Left lung (tissue), 14 donors: ENCODE data around the gene TRABD2A. TPM values are rescaled to one million over a fixed set of nuclear protein-coding genes. Genes with fewer than 3 reads are reported as not detected.

Experiments
- ATAC-seq: fragments of 200-7000 bp; cut with Tn5 transposase; one replicate; pipeline ENCODE4 v1.9.1; 2020; ENCODE audit warnings: moderate library complexity
- DNase-seq, 4 donors: peaks; one replicate each; pipeline ENCODE4 v3.0.0-alpha.2; 2013 to 2020
- H3K27ac ChIP-seq, 2 donors: fragments of 200-600 bp; sonication (generic) in 1 of 2; one replicate each; pipeline versions ENCODE4 v1.5.0 to v1.8.0; 2020 to 2021
- H3K27me3 ChIP-seq, 2 donors: fragments of 200-600 bp; sonication (generic) in 1 of 2; one replicate each; pipeline versions ENCODE4 v1.5.0 to v1.8.0; 2020 to 2021
- H3K36me3 ChIP-seq, 2 donors: fragments of 200-600 bp; sonication (generic) in 1 of 2; one replicate each; pipeline versions ENCODE4 v1.5.0 to v1.8.0; 2020 to 2021
- H3K4me1 ChIP-seq, 2 donors: fragments of 200-600 bp; one replicate each; pipeline ENCODE4 v1.8.0; 2021
- H3K4me3 ChIP-seq, 2 donors: fragments of 200-600 bp; sonication (generic) in 1 of 2; one replicate each; pipeline versions ENCODE4 v1.5.0 to v1.8.0; 2020 to 2021; ENCODE audit warnings: mild to moderate bottlenecking in 1 of 2
- H3K9me3 ChIP-seq, 2 donors: fragments of 200-600 bp; sonication (generic) in 1 of 2; one replicate each; pipeline versions ENCODE4 v1.5.0 to v1.8.0; 2020 to 2021
- CTCF ChIP-seq, 2 donors: fragments of 200-600 bp; sonication (generic) in 1 of 2; IDR thresholded peaks; one replicate each; pipeline versions ENCODE4 v1.5.0 to v1.8.0; 2021; ENCODE audit warnings: antibody characterized with exemption in 2 of 2
- intact Hi-C, 2 donors: fragments of 100-400 bp; cut with DNase I; formaldehyde crosslinking; loops; one replicate each; pipeline versions ENCODE4 v1.11.2 to v1.14.2; 2022
- long read RNA-seq, 12 donors: library from polyadenylated mRNA in 2 of 12; unstranded in 2 of 12; transcript quantifications; one replicate each; pipeline ENCODE4 v2.0.0 and lab custom pipeline, GENCODE V29; 2019 to 2026
- polyA plus RNA-seq, 6 donors: library from polyadenylated mRNA; unstranded; fragments of 120-200 nt; gene quantifications; one replicate each; pipeline ENCODE4 v1.2.1, GENCODE V29; 2013; ENCODE audit not compliant: insufficient read length in 6 of 6
- total RNA-seq, 2 donors: library from RNA; stranded (reverse); fragmentation: NEBNext Ultra II Directional; extraction: Animal tissue kit (Norgen Biotek cat#: 25700); gene quantifications; one replicate each; pipeline ENCODE4 v1.2.1, GENCODE V29; 2021
- donor health status: DM: no; HTN: yes; CAD: no.
- donor health status: DM: no; HTN: no; CAD: no.

TRABD2A gene
- 1 to 10 TPM; 3.0 to 6.3 TPM for total RNA-seq
- polyA plus RNA-seq = 10 to 100 TPM; 13.8 to 24.7 (median 23.0) TPM
- long read RNA-seq, donor 1, partial matches to known transcripts = 7,991 of 8,325 reads
- long read RNA-seq, donor 1, other reads (novel, unspliced or antisense) = 330 of 8,325 reads
- long read RNA-seq, donor 2, partial matches to known transcripts = 7,939 of 8,195 reads
- long read RNA-seq, donor 2, other reads (novel, unspliced or antisense) = 252 of 8,195 reads
- long read RNA-seq, donor 3, partial matches to known transcripts = 6,870 of 7,038 reads
- long read RNA-seq, donor 3, other reads (novel, unspliced or antisense) = 163 of 7,038 reads
- long read RNA-seq, donor 4, partial matches to known transcripts = 0 of 3 reads
- long read RNA-seq, donor 4, other reads (novel, unspliced or antisense) = 0 of 3 reads
- long read RNA-seq, donor 5, partial matches to known transcripts = 903 of 6,207 reads
- long read RNA-seq, donor 5, other reads (novel, unspliced or antisense) = 5,299 of 6,207 reads
- long read RNA-seq, donor 6, partial matches to known transcripts = 5,185 of 5,318 reads
- long read RNA-seq, donor 6, other reads (novel, unspliced or antisense) = 131 of 5,318 reads
- long read RNA-seq, donor 7, partial matches to known transcripts = 2,785 of 2,821 reads
- long read RNA-seq, donor 7, other reads (novel, unspliced or antisense) = 34 of 2,821 reads
- long read RNA-seq, donor 8, partial matches to known transcripts = 4,615 of 4,770 reads
- long read RNA-seq, donor 8, other reads (novel, unspliced or antisense) = 153 of 4,770 reads
- long read RNA-seq, donor 9 = 0 reads
- long read RNA-seq, donor 10, partial matches to known transcripts = 0 of 3 reads
- long read RNA-seq, donor 10, other reads (novel, unspliced or antisense) = 0 of 3 reads
- long read RNA-seq, donor 11, partial matches to known transcripts = 7,231 of 7,453 reads
- long read RNA-seq, donor 11, other reads (novel, unspliced or antisense) = 222 of 7,453 reads
- long read RNA-seq, donor 12, partial matches to known transcripts = 5,324 of 5,471 reads
- long read RNA-seq, donor 12, other reads (novel, unspliced or antisense) = 146 of 5,471 reads

GRCh38 chr2:84880645-84881521 lies at the start of gene TRABD2A:
Gene TRABD2A (minus strand): TSS chr2:84881084. CDS start chr2:84881039, 45 bp downstream.
- peak within 1 kb of the TSS; percentile 44 to 57 for H3K4me3 ChIP-seq
- H3K36me3 ChIP-seq = no peaks in the 10 kb centered on the region
- H3K27me3 ChIP-seq = peaks cover 13 to 42% of the 10 kb centered on the region in 2 donors
- DNase-seq (peak in 1 of 4 donors; percentile 91), ATAC-seq (peak; percentile 61)
- H3K9me3 ChIP-seq = no peaks in the 10 kb centered on the region
- H3K4me1 ChIP-seq = peaks cover 13 to 33% of the 10 kb centered on the region in 2 donors
- TF ChIP-seq CTCF (IDR thresholded peaks at IDR 0.05) = no peak
- no peak within 1 kb of the TSS for H3K27ac ChIP-seq
- intact Hi-C loops = no loop called here

- no peak overlapping the region for H3K27ac ChIP-seq
- DNase-seq = no peak
- H3K9me3 ChIP-seq = no peaks in the 10 kb centered on the region
- no peaks in the 10 kb centered on the region for H3K27me3 ChIP-seq
- H3K36me3 ChIP-seq = no peaks in the 10 kb centered on the region
- intact Hi-C loops = no loop called here
- H3K4me3 ChIP-seq = peak overlapping the region in 1 of 2 donors; percentile 38
- no peak for ATAC-seq
- no peak for TF ChIP-seq CTCF (IDR thresholded peaks at IDR 0.05)
- H3K4me1 ChIP-seq = peaks cover 9 to 31% of the 10 kb centered on the region in 2 donors
Measured at GRCh38 chr2:84927275-84927627, 46.4 kb upstream of the TRABD2A start.

DNA sequence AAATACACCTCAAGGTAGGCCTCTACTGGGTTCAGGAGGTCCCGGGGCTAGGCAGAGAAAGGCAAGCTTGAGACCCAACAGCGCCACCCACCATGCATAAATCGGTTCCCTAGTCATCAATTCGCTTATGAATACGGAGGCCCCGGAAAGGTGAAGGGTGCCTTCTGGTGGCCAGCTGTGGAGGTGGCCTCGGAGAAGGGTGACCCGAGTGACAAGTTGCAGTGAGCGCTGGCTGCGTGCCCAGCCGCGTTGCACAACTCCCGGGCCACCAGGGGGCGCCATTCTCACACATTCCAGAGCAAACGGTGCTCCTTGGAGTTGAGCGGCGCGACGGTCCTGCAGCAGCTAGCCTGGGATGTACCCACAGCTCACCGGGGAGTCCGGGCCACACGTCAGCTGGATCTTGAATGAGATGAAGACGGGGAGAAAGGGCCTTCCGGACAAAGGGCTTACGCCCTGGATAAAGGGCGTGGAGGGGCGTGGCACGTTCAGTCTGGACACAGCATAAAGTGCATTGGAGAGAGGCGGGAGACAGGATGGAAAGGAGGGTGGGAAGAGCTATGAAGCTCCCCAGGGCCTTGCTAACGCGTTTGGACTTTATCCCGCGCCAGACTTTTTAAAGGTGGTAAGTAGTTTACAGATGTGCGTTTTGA lies 45.0 kb upstream of the TRABD2A start:
- intact Hi-C loops = no loop called here
- ATAC-seq = peak; percentile 91
- no peaks in the 10 kb centered on the region for H3K27me3 ChIP-seq
- H3K27ac ChIP-seq = peak overlapping the region in 1 of 2 donors; percentile 78
- H3K36me3 ChIP-seq = no peaks in the 10 kb centered on the region
- H3K9me3 ChIP-seq = no peaks in the 10 kb centered on the region
- H3K4me3 ChIP-seq = peak overlapping the region; percentile 12 to 38
- H3K4me1 ChIP-seq = peaks cover 9 to 31% of the 10 kb centered on the region in 2 donors
- peak; percentile 83 to 99 (median 94) for DNase-seq
- peak; percentile 98 to 99 for TF ChIP-seq CTCF (IDR thresholded peaks at IDR 0.05)

- intact Hi-C loops = no loop called here
- no peak overlapping the region for H3K4me3 ChIP-seq
- H3K36me3 ChIP-seq = no peaks in the 10 kb centered on the region
- H3K9me3 ChIP-seq = no peaks in the 10 kb centered on the region
- no peak for TF ChIP-seq CTCF (IDR thresholded peaks at IDR 0.05)
- H3K27ac ChIP-seq = peak overlapping the region in 1 of 2 donors; percentile 78
- no peak for ATAC-seq
- peaks cover 9 to 34% of the 10 kb centered on the region in 2 donors for H3K4me1 ChIP-seq
- DNase-seq = no peak
- H3K27me3 ChIP-seq = no peaks in the 10 kb centered on the region
Measured at GRCh38 chr2:84925336-84925723, 44.4 kb upstream of the TRABD2A start.
